Mesenchymal stem cell (in vitro differentiated cells and primary cell): ENCODE measurements around the gene RECK. TPM values are rescaled to one million over a fixed set of nuclear protein-coding genes. Genes with fewer than 3 reads are reported as not detected.

Experiments used
- DNase-seq: peaks from one replicate; pipeline ENCODE4 v3.0.0-alpha.2; 2013
- H2AFZ ChIP-seq: one replicate; pipeline ENCODE4 v1.6.1; 2013; ENCODE audit warnings: low read depth, mild to moderate bottlenecking, control low read depth, inconsistent platforms, low read length, moderate library complexity
- H2AK5ac ChIP-seq: 2 replicates; pipeline ENCODE4 v1.6.1; 2013; ENCODE audit warnings: low read length, moderate library complexity, mild to moderate bottlenecking, inconsistent platforms; ENCODE audit not compliant: severe bottlenecking
- H2BK120ac ChIP-seq: one replicate; pipeline ENCODE4 v1.6.1; 2013; ENCODE audit warnings: low read depth, mild to moderate bottlenecking, inconsistent platforms, low read length, moderate library complexity
- H2BK12ac ChIP-seq, 2 experiments: one replicate each; pipeline ENCODE4 v1.6.1; 2013; ENCODE audit warnings: inconsistent platforms in 2 of 2, low read length in 2 of 2, mild to moderate bottlenecking in 2 of 2, moderate library complexity in 2 of 2, control low read depth in 1 of 2
- H2BK15ac ChIP-seq: one replicate; pipeline ENCODE4 v1.6.1; 2013; ENCODE audit warnings: mild to moderate bottlenecking, low read depth, inconsistent platforms; ENCODE audit not compliant: poor library complexity, severe bottlenecking
- H2BK5ac ChIP-seq: 2 replicates; pipeline ENCODE4 v1.6.1; 2013; ENCODE audit warnings: low read depth, mild to moderate bottlenecking, low read length, control low read depth, inconsistent platforms; ENCODE audit not compliant: poor library complexity, severe bottlenecking
- H3K14ac ChIP-seq, 2 experiments: one replicate each; pipeline ENCODE4 v1.6.1; 2013; ENCODE audit warnings: inconsistent platforms in 2 of 2, low read length in 2 of 2, control low read depth in 1 of 2, mild to moderate bottlenecking in 1 of 2, moderate library complexity in 1 of 2
- H3K18ac ChIP-seq, 2 experiments: one replicate each; pipeline ENCODE4 v1.6.1; 2013; ENCODE audit warnings: inconsistent platforms in 2 of 2, low read length in 2 of 2, control low read depth in 1 of 2, low read depth in 1 of 2, mild to moderate bottlenecking in 1 of 2
- H3K23ac ChIP-seq, 2 experiments: one replicate each; pipeline ENCODE4 v1.6.1; 2013; ENCODE audit warnings: inconsistent platforms in 2 of 2, low read length in 2 of 2, mild to moderate bottlenecking in 2 of 2, moderate library complexity in 2 of 2, control low read depth in 1 of 2
- H3K27ac ChIP-seq: 2 replicates; pipeline ENCODE4 v1.5.1; 2013; ENCODE audit warnings: mild to moderate bottlenecking, moderate library complexity, low read length, control low read depth, inconsistent platforms; ENCODE audit not compliant: poor library complexity, severe bottlenecking
- H3K27me3 ChIP-seq, 2 experiments: 2 replicates each; pipeline versions ENCODE4 v1.6.1 to v1.7.0; 2013; ENCODE audit warnings: low read length in 2 of 2, mild to moderate bottlenecking in 2 of 2, moderate library complexity in 2 of 2, control low read depth in 1 of 2, inconsistent platforms in 1 of 2; ENCODE audit not compliant: control insufficient read depth in 1 of 2, insufficient read depth in 1 of 2
- H3K36me3 ChIP-seq, 2 experiments: 2 replicates each; pipeline versions ENCODE4 v1.6.1 to v1.7.0; 2013; ENCODE audit warnings: low read length in 2 of 2, control low read depth in 1 of 2, inconsistent platforms in 1 of 2, low read depth in 1 of 2, mild to moderate bottlenecking in 1 of 2; ENCODE audit not compliant: insufficient read depth in 2 of 2, control insufficient read depth in 1 of 2
- H3K4ac ChIP-seq, 2 experiments: one replicate each; pipeline ENCODE4 v1.6.1; 2013; ENCODE audit warnings: inconsistent platforms in 2 of 2, low read length in 2 of 2, mild to moderate bottlenecking in 2 of 2, moderate library complexity in 2 of 2, control low read depth in 1 of 2, low read depth in 1 of 2
- H3K4me1 ChIP-seq: 2 replicates; pipeline ENCODE4 v1.6.1; 2013; ENCODE audit warnings: low read depth, low read length, control low read depth; ENCODE audit not compliant: control insufficient read depth, insufficient read depth
- H3K4me2 ChIP-seq: 2 replicates; pipeline ENCODE4 v1.6.1; 2013; ENCODE audit warnings: low read length, mild to moderate bottlenecking, inconsistent platforms; ENCODE audit not compliant: poor library complexity, severe bottlenecking
- H3K4me3 ChIP-seq, 2 experiments: 2 replicates each; pipeline versions ENCODE4 v1.5.1 to v1.7.0; 2013; ENCODE audit warnings: low read length in 2 of 2, mild to moderate bottlenecking in 2 of 2, control low read depth in 1 of 2, low read depth in 1 of 2; ENCODE audit not compliant: insufficient read depth in 1 of 2
- H3K79me1 ChIP-seq: replicated peaks from 2 replicates; pipeline ENCODE4 v1.6.1; 2013; ENCODE audit warnings: mild to moderate bottlenecking, control low read depth, low read length, inconsistent platforms; ENCODE audit not compliant: poor library complexity, severe bottlenecking
- H3K9ac ChIP-seq: 2 replicates; pipeline ENCODE4 v1.7.0; 2013; ENCODE audit warnings: mild to moderate bottlenecking, low read length, moderate library complexity
- H3K9me3 ChIP-seq: 2 replicates; pipeline ENCODE4 v1.7.0; 2013; ENCODE audit warnings: mild to moderate bottlenecking, low read length; ENCODE audit not compliant: control insufficient read depth
- H4K8ac ChIP-seq: one replicate; pipeline ENCODE4 v1.6.1; 2013; ENCODE audit warnings: inconsistent platforms, mild to moderate bottlenecking, low read length, moderate library complexity
- H4K91ac ChIP-seq: one replicate; pipeline ENCODE4 v1.6.1; 2013; ENCODE audit warnings: mild to moderate bottlenecking, low read length, inconsistent platforms
- WGBS: methylation state at CpG from one replicate; pipeline ENCODE4 v1.1.7; 2013; ENCODE audit warnings: mixed read lengths; 5-methylcytosine and 5-hydroxymethylcytosine counted together
- small RNA-seq: library from polyadenylated mRNA; stranded (forward); fragments of <200 nt; extraction: miRNeasy Mini kit (QIAGEN cat#:217004); gene quantifications from one replicate; pipeline ENCODE3, GENCODE V24; 2013; ENCODE audit warnings: low read depth

Gene RECK

GRCh38 chr9:36170531-36170930, 133.8 kb downstream of the RECK start:
- no peak overlapping the region for H3K27ac ChIP-seq
- no peak overlapping the region for H2BK120ac ChIP-seq
- DNase-seq: no peak
- H3K9ac ChIP-seq: no peak overlapping the region
- no peaks in the 10 kb centered on the region for H3K27me3 ChIP-seq
- no peak overlapping the region for H3K4me3 ChIP-seq
- H3K18ac ChIP-seq: no peak overlapping the region
- H3K79me1 ChIP-seq: no peaks in the 10 kb centered on the region
- no peak overlapping the region for H3K23ac ChIP-seq
- H4K91ac ChIP-seq: no peak overlapping the region
- no peak overlapping the region for H3K14ac ChIP-seq
- H4K8ac ChIP-seq: no peak overlapping the region
- no peak overlapping the region for H2AK5ac ChIP-seq
- H3K36me3 ChIP-seq: peaks cover 0 to 22% of the 10 kb centered on the region in 2 experiments
- no peaks in the 10 kb centered on the region for H3K9me3 ChIP-seq
- H3K4me1 ChIP-seq: peaks cover 7% of the 10 kb centered on the region
- 96% methylated on average over 13 of the region's 13 CpGs for WGBS
- H3K4ac ChIP-seq: no peak overlapping the region
- no peak overlapping the region for H2AFZ ChIP-seq
- H3K4me2 ChIP-seq: no peak overlapping the region
- H2BK15ac ChIP-seq: no peak overlapping the region
- no peak overlapping the region for H2BK5ac ChIP-seq
- H2BK12ac ChIP-seq: no peak overlapping the region

- H3K4ac ChIP-seq: no peak overlapping the region
- H3K79me1 ChIP-seq: no peaks in the 10 kb centered on the region
- no peak overlapping the region for H3K18ac ChIP-seq
- H3K4me3 ChIP-seq: no peak overlapping the region
- H2BK12ac ChIP-seq: no peak overlapping the region
- no peak overlapping the region for H4K91ac ChIP-seq
- no peaks in the 10 kb centered on the region for H3K27me3 ChIP-seq
- no peak overlapping the region for H4K8ac ChIP-seq
- no peak overlapping the region for H2BK15ac ChIP-seq
- no peak overlapping the region for H2AK5ac ChIP-seq
- no peak overlapping the region for H2BK5ac ChIP-seq
- H3K36me3 ChIP-seq: peaks cover 0 to 22% of the 10 kb centered on the region in 2 experiments
- no peak overlapping the region for H2AFZ ChIP-seq
- no peak overlapping the region for H3K23ac ChIP-seq
- no peak overlapping the region for H2BK120ac ChIP-seq
- no peak overlapping the region for H3K9ac ChIP-seq
- no peak overlapping the region for H3K27ac ChIP-seq
- H3K9me3 ChIP-seq: no peaks in the 10 kb centered on the region
- WGBS: 96% methylated on average over 2 of the region's 2 CpGs
- no peak overlapping the region for H3K14ac ChIP-seq
- no peaks in the 10 kb centered on the region for H3K4me1 ChIP-seq
- DNase-seq: no peak
- no peak overlapping the region for H3K4me2 ChIP-seq
These were observed 137.1 kb downstream of the RECK start for GRCh38 chr9:36173861-36174260.

Small RNA genes lying within 50 kb of the gene (small RNA-seq; reads per million reads assigned to genes)
- not detected for gene RF02275
